Transverse colon (tissue), 4 donors: ENCODE data around the gene HTD2.

ENCODE experiments used
- CTCF ChIP-seq, 5 experiments: fragments of 200-600 bp in 3 of 5; fragments of 450-650 bp in 2 of 5; sonication (generic) in 3 of 5; IDR thresholded peaks; 1 replicate in 2 of 5; 2 replicates in 3 of 5; pipeline ENCODE4 v1.5.1; 2016 to 2017; ENCODE audit warnings: antibody characterized with exemption in 5 of 5, inconsistent platforms in 3 of 5, mild to moderate bottlenecking in 2 of 5, moderate library complexity in 1 of 5
- POLR2A ChIP-seq: fragments of 450-650 bp; IDR thresholded peaks from one replicate; pipeline ENCODE4 v1.6.1; 2016; ENCODE audit warnings: antibody characterized with exemption, mild to moderate bottlenecking, moderate library complexity
- POLR2AphosphoS5 ChIP-seq, 3 donors: sonication (generic); formaldehyde crosslinking; IDR thresholded peaks; one replicate each; pipeline ENCODE4 v1.6.1; 2016; ENCODE audit warnings: antibody characterized with exemption in 3 of 3

GRCh38 chr3:58346368-58346767 is 40.0 kb downstream of the HTD2 start:
- TF ChIP-seq CTCF (IDR thresholded peaks at IDR 0.05) (no peak), POLR2A (no peak), POLR2AphosphoS5 (IDR thresholded peaks at IDR 0.05) (no peak)
